ENCODE measurements around the gene LPIN2. TPM values are rescaled to one million over a fixed set of nuclear protein-coding genes. Genes with fewer than 3 reads are reported as not detected.
A peak's percentile ranks its signal among the peaks of the same experiment; 100 is the strongest.

LPIN2 gene
- total and polyA plus RNA-seq, 2 experiments from 2014 or later = 9.0 to 10.8 TPM

DNA sequence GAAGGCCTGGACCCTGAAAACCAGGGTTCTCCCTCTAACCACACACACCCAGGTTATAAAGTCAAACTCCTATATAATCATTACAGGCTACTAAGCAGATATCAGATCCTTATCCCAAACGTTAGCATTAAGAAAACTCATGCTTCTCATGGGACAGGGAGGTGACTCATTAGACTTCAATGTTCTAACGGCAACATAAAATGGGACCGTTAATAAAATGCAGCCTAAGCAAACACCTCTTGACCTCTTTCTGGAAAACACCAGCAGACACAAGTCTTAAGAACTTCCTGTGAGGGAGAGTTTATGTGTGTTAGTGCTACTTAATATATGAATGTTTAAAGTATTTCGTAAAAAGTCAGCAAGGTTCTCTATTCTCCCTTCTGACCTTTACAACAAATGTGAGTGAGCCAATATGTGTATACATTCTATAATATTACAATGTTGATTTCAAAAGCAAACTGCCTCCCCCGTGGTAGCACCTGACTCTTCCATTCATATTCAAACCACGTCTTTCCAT lies 31.7 kb downstream of the LPIN2 start:
- H3K36me3 Mint-ChIP-seq (ENCODE audit: low read depth) = peaks cover 10% of the 10 kb centered on the region; the same call in 1 of the 3 replicates
- H3K9me2 ChIP-seq (ENCODE audit: insufficient read depth) = no peaks in the 10 kb centered on the region
- no peaks in the 10 kb centered on the region for H3K27me3 ChIP-seq (ENCODE audit: insufficient read depth)
- peak overlapping the region; percentile 79 for H3K27ac Mint-ChIP-seq
- peak overlapping the region; percentile 57; the same call in 1 of the 2 replicates for H3K27ac ChIP-seq (ENCODE audit: low read depth)
- peaks cover 44% of the 10 kb centered on the region for H3K4me1 Mint-ChIP-seq
- H3K4me3 Mint-ChIP-seq = peak overlapping the region; percentile 22
- no peak overlapping the region for H2AFZ ChIP-seq
- no peaks in the 10 kb centered on the region for H3K9me3 Mint-ChIP-seq
- no peaks in the 10 kb centered on the region for H3K36me3 ChIP-seq (ENCODE audit: insufficient read depth)
- no peaks in the 10 kb centered on the region for H3F3A ChIP-seq (replicated peaks; ENCODE audit: low read depth)
- H3K27me3 Mint-ChIP-seq (ENCODE audit: insufficient read depth, low read depth, poor library complexity) = peaks cover 3% of the 10 kb centered on the region
- H4K20me1 ChIP-seq (replicated peaks; ENCODE audit: insufficient read depth) = no peaks in the 10 kb centered on the region
- ATAC-seq (no peak), DNase-seq (ENCODE audit: low spot score) (no peak)
- H3K4me3 ChIP-seq = peak overlapping the region; percentile 5; the same call in 1 of the 2 replicates
- H3K4me1 ChIP-seq (ENCODE audit: insufficient read depth) = peaks cover 28% of the 10 kb centered on the region
- peaks cover 55% of the 10 kb centered on the region for H3K79me2 ChIP-seq (replicated peaks; ENCODE audit: insufficient read depth)
- peak overlapping the region; percentile 59 for H3K4me2 ChIP-seq
- no peak for TF ChIP-seq EZH2phosphoT487 (IDR thresholded peaks at IDR 0.05; ENCODE audit: unreplicated experiment)
- TF ChIP-seq, protein P1, sequence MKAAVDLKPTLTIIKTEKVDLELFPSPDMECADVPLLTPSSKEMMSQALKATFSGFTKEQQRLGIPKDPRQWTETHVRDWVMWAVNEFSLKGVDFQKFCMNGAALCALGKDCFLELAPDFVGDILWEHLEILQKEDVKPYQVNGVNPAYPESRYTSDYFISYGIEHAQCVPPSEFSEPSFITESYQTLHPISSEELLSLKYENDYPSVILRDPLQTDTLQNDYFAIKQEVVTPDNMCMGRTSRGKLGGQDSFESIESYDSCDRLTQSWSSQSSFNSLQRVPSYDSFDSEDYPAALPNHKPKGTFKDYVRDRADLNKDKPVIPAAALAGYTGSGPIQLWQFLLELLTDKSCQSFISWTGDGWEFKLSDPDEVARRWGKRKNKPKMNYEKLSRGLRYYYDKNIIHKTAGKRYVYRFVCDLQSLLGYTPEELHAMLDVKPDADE (IDR thresholded peaks at IDR 0.05) = no peak
- TF ChIP-seq ZNF114 (CRISPR knock-in tag; IDR thresholded peaks at IDR 0.05) = no peak
- no peak for TF ChIP-seq POLR2AphosphoS5 (IDR thresholded peaks at IDR 0.05; ENCODE audit: low read depth)
- TF ChIP-seq, protein P2, sequence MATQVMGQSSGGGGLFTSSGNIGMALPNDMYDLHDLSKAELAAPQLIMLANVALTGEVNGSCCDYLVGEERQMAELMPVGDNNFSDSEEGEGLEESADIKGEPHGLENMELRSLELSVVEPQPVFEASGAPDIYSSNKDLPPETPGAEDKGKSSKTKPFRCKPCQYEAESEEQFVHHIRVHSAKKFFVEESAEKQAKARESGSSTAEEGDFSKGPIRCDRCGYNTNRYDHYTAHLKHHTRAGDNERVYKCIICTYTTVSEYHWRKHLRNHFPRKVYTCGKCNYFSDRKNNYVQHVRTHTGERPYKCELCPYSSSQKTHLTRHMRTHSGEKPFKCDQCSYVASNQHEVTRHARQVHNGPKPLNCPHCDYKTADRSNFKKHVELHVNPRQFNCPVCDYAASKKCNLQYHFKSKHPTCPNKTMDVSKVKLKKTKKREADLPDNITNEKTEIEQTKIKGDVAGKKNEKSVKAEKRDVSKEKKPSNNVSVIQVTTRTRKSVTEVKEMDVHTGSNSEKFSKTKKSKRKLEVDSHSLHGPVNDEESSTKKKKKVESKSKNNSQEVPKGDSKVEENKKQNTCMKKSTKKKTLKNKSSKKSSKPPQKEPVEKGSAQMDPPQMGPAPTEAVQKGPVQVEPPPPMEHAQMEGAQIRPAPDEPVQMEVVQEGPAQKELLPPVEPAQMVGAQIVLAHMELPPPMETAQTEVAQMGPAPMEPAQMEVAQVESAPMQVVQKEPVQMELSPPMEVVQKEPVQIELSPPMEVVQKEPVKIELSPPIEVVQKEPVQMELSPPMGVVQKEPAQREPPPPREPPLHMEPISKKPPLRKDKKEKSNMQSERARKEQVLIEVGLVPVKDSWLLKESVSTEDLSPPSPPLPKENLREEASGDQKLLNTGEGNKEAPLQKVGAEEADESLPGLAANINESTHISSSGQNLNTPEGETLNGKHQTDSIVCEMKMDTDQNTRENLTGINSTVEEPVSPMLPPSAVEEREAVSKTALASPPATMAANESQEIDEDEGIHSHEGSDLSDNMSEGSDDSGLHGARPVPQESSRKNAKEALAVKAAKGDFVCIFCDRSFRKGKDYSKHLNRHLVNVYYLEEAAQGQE (IDR thresholded peaks at IDR 0.05; ENCODE audit: unreplicated experiment) = no peak
- TF ChIP-seq EZH2 (IDR thresholded peaks at IDR 0.05; ENCODE audit: low read depth, unreplicated experiment) = no peak
- TF ChIP-seq STAT1 (IDR thresholded peaks at IDR 0.05; ENCODE audit: unreplicated experiment) = no peak
- TF ChIP-seq, protein P3, sequence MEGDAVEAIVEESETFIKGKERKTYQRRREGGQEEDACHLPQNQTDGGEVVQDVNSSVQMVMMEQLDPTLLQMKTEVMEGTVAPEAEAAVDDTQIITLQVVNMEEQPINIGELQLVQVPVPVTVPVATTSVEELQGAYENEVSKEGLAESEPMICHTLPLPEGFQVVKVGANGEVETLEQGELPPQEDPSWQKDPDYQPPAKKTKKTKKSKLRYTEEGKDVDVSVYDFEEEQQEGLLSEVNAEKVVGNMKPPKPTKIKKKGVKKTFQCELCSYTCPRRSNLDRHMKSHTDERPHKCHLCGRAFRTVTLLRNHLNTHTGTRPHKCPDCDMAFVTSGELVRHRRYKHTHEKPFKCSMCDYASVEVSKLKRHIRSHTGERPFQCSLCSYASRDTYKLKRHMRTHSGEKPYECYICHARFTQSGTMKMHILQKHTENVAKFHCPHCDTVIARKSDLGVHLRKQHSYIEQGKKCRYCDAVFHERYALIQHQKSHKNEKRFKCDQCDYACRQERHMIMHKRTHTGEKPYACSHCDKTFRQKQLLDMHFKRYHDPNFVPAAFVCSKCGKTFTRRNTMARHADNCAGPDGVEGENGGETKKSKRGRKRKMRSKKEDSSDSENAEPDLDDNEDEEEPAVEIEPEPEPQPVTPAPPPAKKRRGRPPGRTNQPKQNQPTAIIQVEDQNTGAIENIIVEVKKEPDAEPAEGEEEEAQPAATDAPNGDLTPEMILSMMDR (conservative IDR thresholded peaks at IDR 0.05; ENCODE audit: low read depth in 2 of 2) = no peak
- TF ChIP-seq, protein P4, sequence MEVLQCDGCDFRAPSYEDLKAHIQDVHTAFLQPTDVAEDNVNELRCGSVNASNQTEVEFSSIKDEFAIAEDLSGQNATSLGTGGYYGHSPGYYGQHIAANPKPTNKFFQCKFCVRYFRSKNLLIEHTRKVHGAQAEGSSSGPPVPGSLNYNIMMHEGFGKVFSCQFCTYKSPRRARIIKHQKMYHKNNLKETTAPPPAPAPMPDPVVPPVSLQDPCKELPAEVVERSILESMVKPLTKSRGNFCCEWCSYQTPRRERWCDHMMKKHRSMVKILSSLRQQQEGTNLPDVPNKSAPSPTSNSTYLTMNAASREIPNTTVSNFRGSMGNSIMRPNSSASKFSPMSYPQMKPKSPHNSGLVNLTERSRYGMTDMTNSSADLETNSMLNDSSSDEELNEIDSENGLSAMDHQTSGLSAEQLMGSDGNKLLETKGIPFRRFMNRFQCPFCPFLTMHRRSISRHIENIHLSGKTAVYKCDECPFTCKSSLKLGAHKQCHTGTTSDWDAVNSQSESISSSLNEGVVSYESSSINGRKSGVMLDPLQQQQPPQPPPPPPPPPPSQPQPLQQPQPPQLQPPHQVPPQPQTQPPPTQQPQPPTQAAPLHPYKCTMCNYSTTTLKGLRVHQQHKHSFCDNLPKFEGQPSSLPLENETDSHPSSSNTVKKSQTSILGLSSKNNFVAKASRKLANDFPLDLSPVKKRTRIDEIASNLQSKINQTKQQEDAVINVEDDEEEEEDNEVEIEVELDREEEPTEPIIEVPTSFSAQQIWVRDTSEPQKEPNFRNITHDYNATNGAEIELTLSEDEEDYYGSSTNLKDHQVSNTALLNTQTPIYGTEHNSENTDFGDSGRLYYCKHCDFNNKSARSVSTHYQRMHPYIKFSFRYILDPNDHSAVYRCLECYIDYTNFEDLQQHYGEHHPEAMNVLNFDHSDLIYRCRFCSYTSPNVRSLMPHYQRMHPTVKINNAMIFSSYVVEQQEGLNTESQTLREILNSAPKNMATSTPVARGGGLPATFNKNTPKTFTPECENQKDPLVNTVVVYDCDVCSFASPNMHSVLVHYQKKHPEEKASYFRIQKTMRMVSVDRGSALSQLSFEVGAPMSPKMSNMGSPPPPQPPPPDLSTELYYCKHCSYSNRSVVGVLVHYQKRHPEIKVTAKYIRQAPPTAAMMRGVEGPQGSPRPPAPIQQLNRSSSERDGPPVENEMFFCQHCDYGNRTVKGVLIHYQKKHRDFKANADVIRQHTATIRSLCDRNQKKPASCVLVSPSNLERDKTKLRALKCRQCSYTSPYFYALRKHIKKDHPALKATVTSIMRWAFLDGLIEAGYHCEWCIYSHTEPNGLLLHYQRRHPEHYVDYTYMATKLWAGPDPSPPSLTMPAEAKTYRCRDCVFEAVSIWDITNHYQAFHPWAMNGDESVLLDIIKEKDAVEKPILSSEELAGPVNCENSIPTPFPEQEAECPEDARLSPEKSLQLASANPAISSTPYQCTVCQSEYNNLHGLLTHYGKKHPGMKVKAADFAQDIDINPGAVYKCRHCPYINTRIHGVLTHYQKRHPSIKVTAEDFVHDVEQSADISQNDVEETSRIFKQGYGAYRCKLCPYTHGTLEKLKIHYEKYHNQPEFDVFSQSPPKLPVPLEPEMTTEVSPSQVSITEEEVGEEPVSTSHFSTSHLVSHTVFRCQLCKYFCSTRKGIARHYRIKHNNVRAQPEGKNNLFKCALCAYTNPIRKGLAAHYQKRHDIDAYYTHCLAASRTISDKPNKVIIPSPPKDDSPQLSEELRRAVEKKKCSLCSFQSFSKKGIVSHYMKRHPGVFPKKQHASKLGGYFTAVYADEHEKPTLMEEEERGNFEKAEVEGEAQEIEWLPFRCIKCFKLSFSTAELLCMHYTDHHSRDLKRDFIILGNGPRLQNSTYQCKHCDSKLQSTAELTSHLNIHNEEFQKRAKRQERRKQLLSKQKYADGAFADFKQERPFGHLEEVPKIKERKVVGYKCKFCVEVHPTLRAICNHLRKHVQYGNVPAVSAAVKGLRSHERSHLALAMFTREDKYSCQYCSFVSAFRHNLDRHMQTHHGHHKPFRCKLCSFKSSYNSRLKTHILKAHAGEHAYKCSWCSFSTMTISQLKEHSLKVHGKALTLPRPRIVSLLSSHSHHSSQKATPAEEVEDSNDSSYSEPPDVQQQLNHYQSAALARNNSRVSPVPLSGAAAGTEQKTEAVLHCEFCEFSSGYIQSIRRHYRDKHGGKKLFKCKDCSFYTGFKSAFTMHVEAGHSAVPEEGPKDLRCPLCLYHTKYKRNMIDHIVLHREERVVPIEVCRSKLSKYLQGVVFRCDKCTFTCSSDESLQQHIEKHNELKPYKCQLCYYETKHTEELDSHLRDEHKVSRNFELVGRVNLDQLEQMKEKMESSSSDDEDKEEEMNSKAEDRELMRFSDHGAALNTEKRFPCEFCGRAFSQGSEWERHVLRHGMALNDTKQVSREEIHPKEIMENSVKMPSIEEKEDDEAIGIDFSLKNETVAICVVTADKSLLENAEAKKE (CRISPR knock-in tag; IDR thresholded peaks at IDR 0.05) = no peak
- TF ChIP-seq JUNB (IDR thresholded peaks at IDR 0.05; ENCODE audit: unreplicated experiment) = no peak
